HepG2 (cell line): ENCODE results near the gene ZNF524. TPM values are rescaled to one million over a fixed set of nuclear protein-coding genes. Genes with fewer than 3 reads are reported as not detected.

Experiments used
- BCL3 ChIP-seq: sonication (generic); formaldehyde crosslinking; IDR thresholded peaks from 2 replicates; pipeline ENCODE4 v1.5.1; 2020; ENCODE audit warnings: mild to moderate bottlenecking, missing genetic modification reagents, moderate library complexity
- DMAP1 ChIP-seq: IDR thresholded peaks from 2 replicates; pipeline ENCODE4 v1.6.1; 2016
- E2F2 ChIP-seq: sonication (generic); formaldehyde crosslinking; IDR thresholded peaks from 2 replicates; pipeline ENCODE4 v1.4.0; 2020; ENCODE audit warnings: missing genetic modification reagents, borderline replicate concordance
- HNF1B ChIP-seq: sonication (generic); formaldehyde crosslinking; IDR thresholded peaks from 2 replicates; pipeline ENCODE4 v1.5.1; 2020; ENCODE audit warnings: mild to moderate bottlenecking, moderate library complexity, missing genetic modification reagents
- HNF4G ChIP-seq, 2 experiments: sonication (generic) in 1 of 2; formaldehyde crosslinking in 1 of 2; IDR thresholded peaks; 2 replicates each; pipeline versions ENCODE4 v1.4.0 to v1.6.1; 2011 to 2020; ENCODE audit warnings: borderline replicate concordance in 2 of 2, low read depth in 2 of 2, mild to moderate bottlenecking in 2 of 2, low read length in 1 of 2, missing genetic modification reagents in 1 of 2, moderate library complexity in 1 of 2
- IRF2 ChIP-seq: IDR thresholded peaks from 2 replicates; pipeline ENCODE4 v1.6.1; 2018; ENCODE audit warnings: missing genetic modification reagents, missing compliant biosample characterization
- NFIC ChIP-seq: IDR thresholded peaks from 2 replicates; pipeline ENCODE4 v1.6.1; 2012; ENCODE audit warnings: mild to moderate bottlenecking, low read length, inconsistent platforms
- RELA ChIP-seq: sonication (generic); formaldehyde crosslinking; IDR thresholded peaks from 2 replicates; pipeline ENCODE4 v1.4.0; 2020; ENCODE audit warnings: missing genetic modification reagents
- SOX6 ChIP-seq, 2 experiments: fragments of 450-650 bp in 1 of 2; sonication (generic) in 1 of 2; formaldehyde crosslinking in 1 of 2; IDR thresholded peaks; 2 replicates each; pipeline versions ENCODE4 v1.4.0 to v1.6.1; 2017 to 2020; ENCODE audit warnings: antibody characterized with exemption in 1 of 2, mild to moderate bottlenecking in 1 of 2, missing genetic modification reagents in 1 of 2
- SRF ChIP-seq: IDR thresholded peaks from 2 replicates; pipeline ENCODE4 v1.6.1; 2011; ENCODE audit warnings: mild to moderate bottlenecking, low read depth, low read length, moderate library complexity
- TEAD3 ChIP-seq: optimal IDR thresholded peaks from 2 replicates; pipeline ENCODE3; 2016; ENCODE audit warnings: borderline replicate concordance
- ZNF143 ChIP-seq: sonication (generic); formaldehyde crosslinking; IDR thresholded peaks from 2 replicates; pipeline ENCODE4 v1.4.0; 2020; ENCODE audit warnings: missing genetic modification reagents
- ZNF234 ChIP-seq: sonication (generic); formaldehyde crosslinking; conservative IDR thresholded peaks from 2 replicates; pipeline ENCODE4 v1.5.1; 2020; ENCODE audit warnings: mild to moderate bottlenecking, missing genetic modification reagents
- ZNF605 ChIP-seq: sonication (generic); formaldehyde crosslinking; IDR thresholded peaks from 2 replicates; pipeline ENCODE4 v1.8.0; 2022; ENCODE audit warnings: mild to moderate bottlenecking, missing genetic modification reagents
- ZNF709 ChIP-seq: sonication (generic); formaldehyde crosslinking; IDR thresholded peaks from 2 replicates; pipeline ENCODE4 v1.5.0; 2020; ENCODE audit warnings: mild to moderate bottlenecking, missing genetic modification reagents
- ZNF816 ChIP-seq: sonication (generic); formaldehyde crosslinking; IDR thresholded peaks from 2 replicates; pipeline ENCODE4 v1.8.0; 2022; ENCODE audit warnings: missing genetic modification reagents, mild to moderate bottlenecking, borderline replicate concordance
- ZNF839 ChIP-seq: sonication (generic); formaldehyde crosslinking; IDR thresholded peaks from 2 replicates; pipeline ENCODE4 v1.4.0; 2020; ENCODE audit warnings: missing genetic modification reagents, mild to moderate bottlenecking, borderline replicate concordance
- ZSCAN21 ChIP-seq: sonication (generic); formaldehyde crosslinking; IDR thresholded peaks from 2 replicates; pipeline ENCODE4 v1.8.0; 2022; ENCODE audit warnings: mild to moderate bottlenecking, missing genetic modification reagents, moderate library complexity, borderline replicate concordance
- polyA plus RNA-seq, 8 experiments: library from polyadenylated mRNA; depleted of rRNA in 3 of 8; stranded (reverse) in 7 of 8; unstranded in 1 of 8; fragments of >200 nt; fragmentation: Illumina TruSeq in 4 of 8; extraction: Trizol in 4 of 8; gene quantifications; 2 replicates each; pipeline versions ENCODE4 v1.2.1 to v1.2.3, GENCODE V29; 2011 to 2016; ENCODE audit warnings: low read depth in 4 of 8, missing spikeins in 1 of 8, mixed read lengths in 1 of 8; ENCODE audit not compliant: insufficient read depth in 1 of 8
- total RNA-seq, 5 experiments: library from RNA; depleted of rRNA; stranded (reverse); fragments of >200 nt; fragmentation: Illumina TruSeq; extraction: Trizol; gene quantifications; 2 replicates each; pipeline ENCODE4 v1.2.3, GENCODE V29; 2016; ENCODE audit warnings: low read depth in 1 of 5
- TF ChIP-seq, protein P1 (sequence below): sonication (generic); formaldehyde crosslinking; IDR thresholded peaks from 2 replicates; pipeline ENCODE4 v1.5.1; 2020; ENCODE audit warnings: missing genetic modification reagents, mild to moderate bottlenecking, borderline replicate concordance
- TF ChIP-seq, protein P2 (sequence below): sonication (generic); formaldehyde crosslinking; IDR thresholded peaks from 2 replicates; pipeline ENCODE4 v1.8.1; 2023; ENCODE audit warnings: mild to moderate bottlenecking, missing genetic modification reagents, borderline replicate concordance

Gene ZNF524
- total and polyA plus RNA-seq, 2 of the 13 experiments (the other 11 are each of a cell fraction or from before 2014, with no cell fraction given), result 3.2 to 4.6 TPM

GRCh38 chr19:55598719-55599467 lies 1.2 kb upstream of the ZNF524 start (continued):
- no peak for TF ChIP-seq ZNF709
- 0 out of 2 replicates have a peak, but pooled peaks have one; percentile 9 for TF ChIP-seq ZNF605 (CRISPR knock-in tag)
- TF ChIP-seq, protein P1, sequence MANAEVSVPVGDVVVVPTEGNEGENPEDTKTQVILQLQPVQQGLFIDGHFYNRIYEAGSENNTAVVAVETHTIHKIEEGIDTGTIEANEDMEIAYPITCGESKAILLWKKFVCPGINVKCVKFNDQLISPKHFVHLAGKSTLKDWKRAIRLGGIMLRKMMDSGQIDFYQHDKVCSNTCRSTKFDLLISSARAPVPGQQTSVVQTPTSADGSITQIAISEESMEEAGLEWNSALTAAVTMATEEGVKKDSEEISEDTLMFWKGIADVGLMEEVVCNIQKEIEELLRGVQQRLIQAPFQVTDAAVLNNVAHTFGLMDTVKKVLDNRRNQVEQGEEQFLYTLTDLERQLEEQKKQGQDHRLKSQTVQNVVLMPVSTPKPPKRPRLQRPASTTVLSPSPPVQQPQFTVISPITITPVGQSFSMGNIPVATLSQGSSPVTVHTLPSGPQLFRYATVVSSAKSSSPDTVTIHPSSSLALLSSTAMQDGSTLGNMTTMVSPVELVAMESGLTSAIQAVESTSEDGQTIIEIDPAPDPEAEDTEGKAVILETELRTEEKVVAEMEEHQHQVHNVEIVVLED (CRISPR knock-in tag), result no peak
- no peak for TF ChIP-seq ZNF816 (CRISPR knock-in tag)
- TF ChIP-seq SOX6 (IDR thresholded peaks at IDR 0.05), result no peak
- TF ChIP-seq SOX6 (CRISPR knock-in tag; IDR thresholded peaks at IDR 0.05), result no peak
- no peak for TF ChIP-seq E2F2 (CRISPR knock-in tag)
- TF ChIP-seq BCL3 (CRISPR knock-in tag), result no peak; the same call in 1 of the 2 replicates
- TF ChIP-seq RELA (CRISPR knock-in tag), result no peak
- no peak; the same call in 1 of the 2 replicates for TF ChIP-seq HNF1B (CRISPR knock-in tag)
- no peak for TF ChIP-seq ZNF143 (CRISPR knock-in tag)
- no peak for TF ChIP-seq ZNF839 (CRISPR knock-in tag)
- peak; percentile 48; the same call in 1 of the 2 replicates for TF ChIP-seq DMAP1 (CRISPR knock-in tag)
- no peak for TF ChIP-seq ZNF234
- no peak for TF ChIP-seq SRF
- no peak for TF ChIP-seq ZSCAN21 (CRISPR knock-in tag)
- TF ChIP-seq TEAD3 (CRISPR knock-in tag), result peak; percentile 11
- no peak for TF ChIP-seq NFIC
- no peak for TF ChIP-seq HNF4G (IDR thresholded peaks at IDR 0.05; ENCODE audit: borderline replicate concordance, low read depth, low read length)
- no peak for TF ChIP-seq HNF4G (CRISPR knock-in tag; IDR thresholded peaks at IDR 0.05; ENCODE audit: borderline replicate concordance, low read depth)
- TF ChIP-seq IRF2 (CRISPR knock-in tag), result no peak
- TF ChIP-seq, protein P2, sequence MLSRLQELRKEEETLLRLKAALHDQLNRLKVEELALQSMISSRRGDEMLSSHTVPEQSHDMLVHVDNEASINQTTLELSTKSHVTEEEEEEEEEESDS (CRISPR knock-in tag), result no peak
